IMR-90 (cell line): ENCODE results near the gene CHRM5. TPM values are rescaled to one million over a fixed set of nuclear protein-coding genes. Genes with fewer than 3 reads are reported as not detected.

Experiments used
- ATAC-seq: fragments of 200-7000 bp; cut with Tn5 transposase; 2 replicates; pipeline ENCODE4 v1.9.1; 2020; ENCODE audit warnings: low read depth, mild to moderate bottlenecking, moderate library complexity
- BruUV-seq: library from RNA; stranded (reverse); fragments of 400-500 nt; replicated peaks from 2 replicates; lab custom pipeline; 2021; lab: Mats Ljungman, UMichigan
- CTCF ChIA-PET: fragments of 300-600 bp; formaldehyde crosslinking; extraction: SDS; loops from one replicate; lab custom pipeline; 2021; ENCODE audit warnings: antibody characterized with exemption; lab: Yijun Ruan, JAX
- POLR2A ChIA-PET: fragments of 300-600 bp; sonication (Branson Sonifier 250); formaldehyde crosslinking; loops from one replicate; lab custom pipeline; 2022; ENCODE audit warnings: antibody characterized with exemption; ENCODE audit not compliant: unreplicated experiment; lab: Charles Lee
- DNase-seq: peaks from one replicate; pipeline ENCODE4 v3.0.0; 2013
- H2AFZ ChIP-seq: replicated peaks from 2 replicates; pipeline ENCODE3; 2013; ENCODE audit warnings: low read length, mild to moderate bottlenecking; ENCODE audit not compliant: poor library complexity
- H2AK5ac ChIP-seq: 2 replicates; pipeline ENCODE4 v1.6.1; 2013; ENCODE audit warnings: low read depth, low read length, inconsistent platforms
- H2AK9ac ChIP-seq: replicated peaks from 2 replicates; pipeline ENCODE3; 2013; ENCODE audit warnings: mild to moderate bottlenecking, low read depth, low read length, moderate library complexity; ENCODE audit not compliant: poor library complexity
- H2BK120ac ChIP-seq: 2 replicates; pipeline ENCODE4 v1.6.1; 2013; ENCODE audit warnings: low read depth, low read length, inconsistent platforms
- H2BK15ac ChIP-seq: 3 replicates; pipeline ENCODE4 v1.6.1; 2013; ENCODE audit warnings: low read depth, low read length, inconsistent platforms
- H2BK20ac ChIP-seq: 2 replicates; pipeline ENCODE4 v1.6.1; 2013; ENCODE audit warnings: low read depth, mild to moderate bottlenecking, inconsistent platforms, low read length, moderate library complexity
- H2BK5ac ChIP-seq: 2 replicates; pipeline ENCODE4 v1.6.1; 2013; ENCODE audit warnings: mild to moderate bottlenecking, low read depth, low read length, inconsistent platforms; ENCODE audit not compliant: poor library complexity, severe bottlenecking
- H3K14ac ChIP-seq: replicated peaks from 2 replicates; pipeline ENCODE4 v1.6.1; 2013; ENCODE audit warnings: low read depth, low read length, inconsistent platforms
- H3K18ac ChIP-seq: 2 replicates; pipeline ENCODE4 v1.6.1; 2013; ENCODE audit warnings: low read depth, low read length, control low read depth
- H3K23ac ChIP-seq: 2 replicates; pipeline ENCODE4 v1.6.1; 2013; ENCODE audit warnings: low read depth, low read length, inconsistent platforms
- H3K27ac ChIP-seq: 2 replicates; pipeline ENCODE4 v1.5.1; 2013; ENCODE audit warnings: mild to moderate bottlenecking, control low read depth, low read length; ENCODE audit not compliant: insufficient read depth
- H3K27me3 ChIP-seq: 2 replicates; pipeline ENCODE4 v1.6.1; 2013; ENCODE audit warnings: low read length; ENCODE audit not compliant: control insufficient read depth, insufficient read depth
- H3K36me3 ChIP-seq: 2 replicates; pipeline ENCODE4 v1.6.1; 2013; ENCODE audit warnings: low read length, mixed read lengths; ENCODE audit not compliant: control insufficient read depth, insufficient read depth
- H3K4ac ChIP-seq: 2 replicates; pipeline ENCODE4 v1.6.1; 2013; ENCODE audit warnings: low read depth, low read length, inconsistent platforms
- H3K4me1 ChIP-seq: 2 replicates; pipeline ENCODE4 v1.6.1; 2013; ENCODE audit warnings: low read length, mixed read lengths; ENCODE audit not compliant: control insufficient read depth, insufficient read depth
- H3K4me2 ChIP-seq: 2 replicates; pipeline ENCODE4 v1.6.1; 2013; ENCODE audit warnings: low read depth, mild to moderate bottlenecking, control low read depth, low read length, moderate library complexity
- H3K4me3 ChIP-seq: 2 replicates; pipeline ENCODE4 v1.5.1; 2013; ENCODE audit warnings: low read depth, mild to moderate bottlenecking, control low read depth, low read length, moderate library complexity; ENCODE audit not compliant: insufficient read depth
- H3K56ac ChIP-seq: 2 replicates; pipeline ENCODE4 v1.6.1; 2013; ENCODE audit warnings: low read length, inconsistent platforms; ENCODE audit not compliant: insufficient read depth; ENCODE audit errors: extremely low read depth
- H3K79me1 ChIP-seq, 2 experiments: 2 replicates each; pipeline ENCODE4 v1.6.1; 2013; ENCODE audit warnings: low read length in 2 of 2, inconsistent platforms in 1 of 2, low read depth in 1 of 2
- H3K9ac ChIP-seq: 2 replicates; pipeline ENCODE4 v1.6.1; 2013; ENCODE audit warnings: low read depth, low read length, control low read depth
- H3K9me1 ChIP-seq: 2 replicates; pipeline ENCODE4 v1.6.1; 2013; ENCODE audit warnings: low read length, inconsistent platforms; ENCODE audit not compliant: insufficient read depth
- H3K9me3 ChIP-seq: 2 replicates; pipeline ENCODE4 v1.6.1; 2013; ENCODE audit warnings: low read length; ENCODE audit not compliant: control insufficient read depth, insufficient read depth
- H4K20me1 ChIP-seq: 2 replicates; pipeline ENCODE4 v1.6.1; 2013; ENCODE audit warnings: low read length, inconsistent platforms; ENCODE audit not compliant: insufficient read depth
- H4K5ac ChIP-seq: 2 replicates; pipeline ENCODE4 v1.6.1; 2013; ENCODE audit warnings: mild to moderate bottlenecking, low read depth, low read length, control low read depth
- H4K8ac ChIP-seq, 2 experiments: 2 replicates each; pipeline ENCODE4 v1.6.1; 2013; ENCODE audit warnings: low read depth in 2 of 2, low read length in 2 of 2, control low read depth in 1 of 2, inconsistent platforms in 1 of 2
- H4K91ac ChIP-seq: 2 replicates; pipeline ENCODE4 v1.6.1; 2013; ENCODE audit warnings: low read depth, low read length, inconsistent platforms; ENCODE audit not compliant: insufficient read depth
- BHLHE40 ChIP-seq: fragments of 150-350 bp; IDR thresholded peaks from 2 replicates; pipeline ENCODE4 v1.6.1; 2016; ENCODE audit warnings: mild to moderate bottlenecking, low read depth, low read length
- CHD1 ChIP-seq: IDR thresholded peaks from 2 replicates; pipeline ENCODE4 v1.6.1; 2012; ENCODE audit warnings: low read depth, low read length, improper control_type of control experiment
- ELK1 ChIP-seq: fragments of 150-350 bp; IDR thresholded peaks from 2 replicates; pipeline ENCODE4 v1.6.1; 2016; ENCODE audit warnings: low read depth, mild to moderate bottlenecking, low read length, moderate library complexity, borderline replicate concordance
- FOS ChIP-seq: fragments of 150-350 bp; IDR thresholded peaks from 2 replicates; pipeline ENCODE4 v1.6.1; 2016; ENCODE audit warnings: low read depth, low read length
- MXI1 ChIP-seq: IDR thresholded peaks from 2 replicates; pipeline ENCODE4 v1.6.1; 2012; ENCODE audit warnings: low read depth, mild to moderate bottlenecking, low read length, moderate library complexity, borderline replicate concordance
- POLR2A ChIP-seq: IDR thresholded peaks from 2 replicates; pipeline ENCODE4 v1.6.1; 2012; ENCODE audit warnings: mild to moderate bottlenecking, low read depth, low read length
- RCOR1 ChIP-seq: IDR thresholded peaks from 2 replicates; pipeline ENCODE4 v1.6.1; 2012; ENCODE audit warnings: mild to moderate bottlenecking, low read length, improper control_type of control experiment; ENCODE audit not compliant: insufficient replicate concordance
- RFX5 ChIP-seq: IDR thresholded peaks from 2 replicates; pipeline ENCODE4 v1.8.0; 2012; ENCODE audit warnings: low read depth, mild to moderate bottlenecking, low read length, moderate library complexity
- SMC3 ChIP-seq: fragments of 150-350 bp; IDR thresholded peaks from 2 replicates; pipeline ENCODE4 v1.6.1; 2016; ENCODE audit warnings: low read depth, mild to moderate bottlenecking, antibody characterized with exemption, low read length, moderate library complexity
- WGBS, 2 experiments: methylation state at CpG; one replicate each; pipeline versions ENCODE4 v1.1.5 to v1.1.7; 2013; ENCODE audit warnings: missing lambda C conversion rate in 2 of 2; ENCODE audit not compliant: insufficient read length in 1 of 2; ENCODE audit errors: extremely low coverage in 2 of 2; 5-methylcytosine and 5-hydroxymethylcytosine counted together
- dilution Hi-C: fragments of 300-500 bp; cut with HindIII; formaldehyde crosslinking; loops from one replicate; pipeline ENCODE4 v1.14.3; 2018; ENCODE audit warnings: low sequenced_read_pairs; ENCODE audit not compliant: unreplicated experiment
- in situ Hi-C: fragments of 300-500 bp; cut with MboI; formaldehyde crosslinking; loops from 3 replicates; pipeline ENCODE4 v1.14.3; 2019; ENCODE audit warnings: low sequenced_read_pairs, inconsistent platforms, mixed read lengths
- intact Hi-C: fragments of 100-400 bp; cut with micrococcal nuclease; formaldehyde crosslinking; loops from 2 replicates; pipeline ENCODE4 v1.10.0; 2022
- polyA plus RNA-seq, 3 experiments: library from polyadenylated mRNA; depleted of rRNA; stranded (reverse); fragments of >200 nt; gene quantifications; 2 replicates each; pipeline ENCODE4 v1.2.3, GENCODE V29; 2012; ENCODE audit warnings: low replicate concordance in 1 of 3
- total RNA-seq: library from RNA; depleted of rRNA; stranded (reverse); fragments of >200 nt; gene quantifications from 2 replicates; pipeline ENCODE4 v1.2.3, GENCODE V29; 2012

CHRM5 gene
- total and polyA plus RNA-seq, 2 of the 4 experiments (the other 2 are of a cell fraction), result under 0.01 to 0.03 TPM

GRCh38 chr15:33971811-33972210, 3.5 kb downstream of the CHRM5 start:
- Histone ChIP-seq H3K4me1 (no peaks in the 10 kb centered on the region), H3K27me3 (no peaks in the 10 kb centered on the region), H2BK5ac (no peak overlapping the region), H3K79me1 (no peaks in the 10 kb centered on the region), H3K9me1 (no peaks in the 10 kb centered on the region), H2BK20ac (no peak overlapping the region), H3K9me3 (no peaks in the 10 kb centered on the region), H4K20me1 (no peaks in the 10 kb centered on the region), H3K36me3 (no peaks in the 10 kb centered on the region), H3K18ac (no peak overlapping the region), H2AFZ (no peak overlapping the region), H3K56ac (no peak overlapping the region), H3K4me2 (no peak overlapping the region), H4K5ac (no peak overlapping the region), H2BK15ac (no peak overlapping the region), H3K4me3 (no peak overlapping the region), H2AK5ac (no peak overlapping the region), H4K91ac (no peak overlapping the region), H3K9ac (no peak overlapping the region), H3K23ac (no peak overlapping the region), H2AK9ac (no peak overlapping the region), H3K14ac (no peak overlapping the region), H2BK120ac (no peak overlapping the region), H4K8ac (no peak overlapping the region), H3K4ac (no peak overlapping the region), H3K27ac (no peak overlapping the region)
- no TSS peak for BruUV-seq
- intact Hi-C loops (no loop called here), dilution Hi-C loops (no loop called here), in situ Hi-C loops (no loop called here)
- DNase-seq, result no peak
- TF ChIP-seq RFX5 (no peak), BHLHE40 (no peak), RCOR1 (no peak), FOS (no peak), CHD1 (no peak), MXI1 (no peak), POLR2A (no peak), ELK1 (no peak), SMC3 (no peak)
- WGBS, 2 experiments, result no CpG with 5 or more reads among the region's 2 CpGs
- ChIA-PET CTCF (no interaction called here), POLR2A (no interaction called here)
- no peak for ATAC-seq
